A549 (cell line): Measurements from ENCODE around the gene MACROD1. TPM values are rescaled to one million over a fixed set of nuclear protein-coding genes. Genes with fewer than 3 reads are reported as not detected.
A peak's percentile ranks its signal among the peaks of the same experiment; 100 is the strongest.

Experiments used
- ATAC-seq, 2 experiments: fragments of 200-7000 bp in 1 of 2; fragments of >200 bp in 1 of 2; cut with Nextera tagmentation in 1 of 2; cut with Tn5 transposase in 1 of 2; 3 replicates each; pipeline versions ENCODE4 v1.8.0 to v1.9.1; 2018 to 2020; ENCODE audit warnings: mild to moderate bottlenecking in 1 of 2, moderate library complexity in 1 of 2
- CTCF ChIA-PET: fragments of 300-600 bp; sonication (Branson Sonifier 250); formaldehyde crosslinking; extraction: SDS; loops from one replicate; lab custom pipeline; 2021; ENCODE audit warnings: antibody characterized with exemption, inconsistent platforms; lab: Yijun Ruan, JAX
- POLR2A ChIA-PET: fragments of 350-600 bp; formaldehyde crosslinking; extraction: SDS; loops from one replicate; lab custom pipeline; 2021; ENCODE audit warnings: antibody characterized with exemption, inconsistent platforms; lab: Yijun Ruan, JAX
- DNase-seq, 2 experiments: peaks; one replicate each; pipeline versions ENCODE4 v3.0.0 to v3.0.0-alpha.2; 2011 to 2016; ENCODE audit warnings: low read depth in 1 of 2, low spot score in 1 of 2
- FAIRE-seq: peaks from 2 replicates; lab custom pipeline; 2011; peaks lifted over from hg19 to GRCh38; lab: Jason Lieb, UNC
- H3K27ac ChIP-seq, 2 experiments: fragments of >200 bp; sonication (Bioruptor Twin); formaldehyde crosslinking; 3 replicates each; pipeline ENCODE4 v1.5.1; 2016 to 2017
- H3K4me1 ChIP-seq: fragments of >200 bp; sonication (Bioruptor Twin); formaldehyde crosslinking; 3 replicates; pipeline ENCODE4 v1.6.1; 2016
- H3K4me2 ChIP-seq: fragments of >200 bp; sonication (Bioruptor Twin); formaldehyde crosslinking; 3 replicates; pipeline ENCODE4 v1.6.1; 2016
- H3K4me3 ChIP-seq: fragments of >200 bp; sonication (Bioruptor Twin); formaldehyde crosslinking; 3 replicates; pipeline ENCODE4 v1.5.1; 2016
- H3K9me3 ChIP-seq: fragments of >200 bp; sonication (Bioruptor Twin); formaldehyde crosslinking; 3 replicates; pipeline ENCODE4 v1.6.1; 2016
- BHLHE40 ChIP-seq: IDR thresholded peaks from 2 replicates; pipeline ENCODE4 v1.6.1; 2012; ENCODE audit warnings: low read depth, low read length, inconsistent platforms
- CBX8 ChIP-seq: fragments of 200-600 bp; sonication (generic); IDR thresholded peaks from 2 replicates; pipeline ENCODE4 v1.6.1; 2016
- CHD2 ChIP-seq: fragments of 150-350 bp; IDR thresholded peaks from 2 replicates; pipeline ENCODE4 v1.6.1; 2014; ENCODE audit warnings: low read length; ENCODE audit not compliant: partially characterized antibody
- CHD4 ChIP-seq: fragments of 200-600 bp; sonication (generic); IDR thresholded peaks from 2 replicates; pipeline ENCODE4 v1.6.1; 2016; ENCODE audit warnings: antibody characterized with exemption, mild to moderate bottlenecking, borderline replicate concordance
- FOSB ChIP-seq: fragments of 250-450 bp; sonication (Bioruptor Pico); IDR thresholded peaks from 2 replicates; pipeline ENCODE4 v1.5.0; 2020; ENCODE audit warnings: mild to moderate bottlenecking, moderate library complexity
- FOXS1 ChIP-seq: fragments of 250-450 bp; sonication (Bioruptor Pico); IDR thresholded peaks from 2 replicates; pipeline ENCODE4 v1.5.0; 2020; ENCODE audit warnings: mild to moderate bottlenecking, moderate library complexity
- GATA3 ChIP-seq: IDR thresholded peaks from 2 replicates; pipeline ENCODE4 v1.6.1; 2012; ENCODE audit warnings: borderline replicate concordance
- HDAC2 ChIP-seq: fragments of 200-600 bp; sonication (generic); IDR thresholded peaks from 2 replicates; pipeline ENCODE4 v1.6.1; 2016
- HOXB5 ChIP-seq: fragments of 250-450 bp; sonication (Bioruptor Pico); IDR thresholded peaks from 2 replicates; pipeline ENCODE4 v1.5.0; 2020; ENCODE audit warnings: mild to moderate bottlenecking, moderate library complexity
- PHF8 ChIP-seq: fragments of 200-600 bp; sonication (generic); IDR thresholded peaks from 2 replicates; pipeline ENCODE4 v1.6.1; 2016; ENCODE audit warnings: low read depth, mild to moderate bottlenecking, antibody characterized with exemption, moderate library complexity, borderline replicate concordance
- SMC3 ChIP-seq: fragments of >200 bp; sonication (Bioruptor Twin); formaldehyde crosslinking; IDR thresholded peaks from 3 replicates; pipeline ENCODE4 v1.6.1; 2018; ENCODE audit warnings: inconsistent platforms
- TP53 ChIP-seq: fragments of 250-450 bp; sonication (Bioruptor Pico); IDR thresholded peaks from 2 replicates; pipeline ENCODE4 v1.5.0; 2021; ENCODE audit warnings: mild to moderate bottlenecking, moderate library complexity
- ZC3H11A ChIP-seq: fragments of 450-650 bp; IDR thresholded peaks from 2 replicates; pipeline ENCODE4 v1.6.1; 2014; ENCODE audit warnings: antibody characterized with exemption, mild to moderate bottlenecking
- WGBS: methylation state at CpG from one replicate; pipeline ENCODE4 v1.1.6; 2017; ENCODE audit errors: missing lambda C conversion rate; 5-methylcytosine and 5-hydroxymethylcytosine counted together
- polyA plus RNA-seq, 4 experiments: library from polyadenylated mRNA; depleted of rRNA in 3 of 4; stranded (reverse); fragments of >200 nt; fragmentation: RNase III in 1 of 4; extraction: RNeasy Plus Mini Kit Qiagen cat#74134 plus additional on column Dnase treatment in 1 of 4; gene quantifications; 2 replicates in 3 of 4; 3 replicates in 1 of 4; pipeline ENCODE4 v1.2.3, GENCODE V29; 2011 to 2017
- TF ChIP-seq, protein P1 (sequence below): fragments of >200 bp; sonication (Bioruptor Twin); formaldehyde crosslinking; IDR thresholded peaks from 3 replicates; pipeline ENCODE4 v1.5.1; 2016
- TF ChIP-seq, protein P2 (sequence below): fragments of 250-450 bp; sonication (Bioruptor Pico); IDR thresholded peaks from 2 replicates; pipeline ENCODE4 v1.5.0; 2020; ENCODE audit warnings: low read depth, mild to moderate bottlenecking, moderate library complexity
- TF ChIP-seq, protein P3 (sequence below): fragments of >200 bp; sonication (Bioruptor Twin); formaldehyde crosslinking; IDR thresholded peaks from 2 replicates; pipeline ENCODE4 v1.6.1; 2016
- TF ChIP-seq, protein P4 (sequence below): fragments of 200-600 bp; sonication (generic); IDR thresholded peaks from 2 replicates; pipeline ENCODE4 v1.6.1; 2016; ENCODE audit warnings: antibody characterized with exemption, mild to moderate bottlenecking, moderate library complexity
- TF ChIP-seq, protein P5 (sequence below): IDR thresholded peaks from 2 replicates; pipeline ENCODE4 v1.6.1; 2012; ENCODE audit warnings: low read depth, borderline replicate concordance

MACROD1 gene
- polyA plus RNA-seq, 2 of the 4 experiments (the other 2 are of a cell fraction): 15.1 to 16.6 TPM

DNA sequence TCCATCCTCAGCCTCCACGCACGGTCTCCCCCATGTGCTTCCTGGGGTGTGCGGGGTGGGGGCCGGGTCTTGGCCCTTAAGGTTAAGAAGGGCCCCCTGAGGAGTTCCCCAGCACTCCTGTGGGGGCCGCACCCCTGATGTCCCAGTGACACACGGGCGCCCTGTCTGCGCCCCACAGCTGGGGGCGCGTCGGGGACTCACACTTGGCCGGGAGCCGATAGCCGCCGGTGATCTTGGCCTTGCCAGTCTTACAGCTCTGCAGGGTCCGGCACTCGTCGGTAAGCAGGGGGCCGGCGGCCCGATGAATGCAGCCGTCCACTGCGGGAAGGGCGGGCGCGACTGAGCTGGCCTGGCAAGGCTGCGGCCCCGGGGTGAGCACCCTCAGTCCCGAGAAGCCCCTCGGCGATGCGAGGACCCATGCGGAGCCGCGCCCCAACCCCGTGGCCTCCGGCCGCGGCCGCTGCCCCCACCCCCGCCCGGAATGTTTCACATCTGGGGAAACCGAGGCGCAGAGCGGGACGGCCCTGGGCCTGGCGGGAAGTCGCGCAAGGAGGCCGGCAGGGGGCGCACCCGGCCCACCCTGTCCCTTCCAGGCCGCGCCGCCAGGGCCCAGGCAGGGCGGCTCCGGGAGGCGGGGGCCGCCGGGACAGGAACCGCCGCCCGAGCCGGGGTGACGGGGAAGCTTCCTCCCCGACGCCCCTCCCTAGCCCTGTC lies 165.7 kb downstream of the MACROD1 start:
- POLR2A ChIA-PET: no interaction called here
- Histone ChIP-seq H3K27ac (no peak overlapping the region), H3K9me3 (no peaks in the 10 kb centered on the region), H3K4me2 (no peak overlapping the region), H3K4me1 (peaks cover 16% of the 10 kb centered on the region), H3K4me3 (no peak overlapping the region)
- no peak for ATAC-seq
- no peak for FAIRE-seq
- no peak for DNase-seq
- 91% methylated on average over 29 of the region's 67 CpGs for WGBS
- CTCF ChIA-PET: interaction anchor here (0.9 to 3.9 kb wide), 16 partner anchors 9 to 162 kb away, joined by 3 to 46 read pairs (median 3); no protein-coding TSS in a partner anchor
- TF ChIP-seq, protein P1, sequence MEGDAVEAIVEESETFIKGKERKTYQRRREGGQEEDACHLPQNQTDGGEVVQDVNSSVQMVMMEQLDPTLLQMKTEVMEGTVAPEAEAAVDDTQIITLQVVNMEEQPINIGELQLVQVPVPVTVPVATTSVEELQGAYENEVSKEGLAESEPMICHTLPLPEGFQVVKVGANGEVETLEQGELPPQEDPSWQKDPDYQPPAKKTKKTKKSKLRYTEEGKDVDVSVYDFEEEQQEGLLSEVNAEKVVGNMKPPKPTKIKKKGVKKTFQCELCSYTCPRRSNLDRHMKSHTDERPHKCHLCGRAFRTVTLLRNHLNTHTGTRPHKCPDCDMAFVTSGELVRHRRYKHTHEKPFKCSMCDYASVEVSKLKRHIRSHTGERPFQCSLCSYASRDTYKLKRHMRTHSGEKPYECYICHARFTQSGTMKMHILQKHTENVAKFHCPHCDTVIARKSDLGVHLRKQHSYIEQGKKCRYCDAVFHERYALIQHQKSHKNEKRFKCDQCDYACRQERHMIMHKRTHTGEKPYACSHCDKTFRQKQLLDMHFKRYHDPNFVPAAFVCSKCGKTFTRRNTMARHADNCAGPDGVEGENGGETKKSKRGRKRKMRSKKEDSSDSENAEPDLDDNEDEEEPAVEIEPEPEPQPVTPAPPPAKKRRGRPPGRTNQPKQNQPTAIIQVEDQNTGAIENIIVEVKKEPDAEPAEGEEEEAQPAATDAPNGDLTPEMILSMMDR: peak; percentile 31; the same call in 2 of the 3 replicates
- no peak for TF ChIP-seq PHF8

DNA sequence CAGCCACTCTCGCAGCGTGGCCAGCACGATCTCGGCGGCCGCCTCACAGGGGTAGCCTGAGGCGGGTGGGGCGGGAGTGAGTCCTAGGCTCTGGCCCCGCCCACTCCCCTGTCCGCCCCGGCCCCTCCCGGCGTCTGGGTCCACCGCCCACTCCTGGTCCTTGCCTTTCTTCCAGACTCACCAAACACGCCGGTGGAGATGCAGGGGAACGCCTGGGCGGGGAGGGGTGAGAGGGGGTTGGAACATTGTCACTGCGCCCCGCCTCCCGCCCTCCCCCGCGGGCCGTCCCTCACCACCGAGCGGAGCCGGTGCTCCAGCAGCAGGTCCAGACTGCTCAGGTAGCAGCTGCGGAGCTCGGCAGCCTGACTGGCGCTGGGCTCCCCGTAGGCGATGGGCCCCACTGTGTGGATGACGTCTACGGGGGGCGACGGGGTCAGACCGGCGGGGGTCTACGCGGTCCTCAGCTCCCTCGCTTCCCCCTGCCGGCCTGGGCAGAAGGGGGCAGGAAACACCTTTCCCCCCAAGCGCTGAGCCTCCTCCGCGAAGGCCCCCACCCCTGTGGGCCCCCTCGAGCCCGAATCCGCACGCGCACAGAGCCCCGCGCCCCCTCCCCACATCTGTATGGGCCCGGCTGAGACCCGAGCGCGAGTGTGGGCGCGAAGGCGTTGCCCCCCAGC lies 166.4 kb downstream of the MACROD1 start:
- Histone ChIP-seq H3K4me2 (no peak overlapping the region), H3K27ac (no peak overlapping the region), H3K9me3 (no peaks in the 10 kb centered on the region), H3K4me3 (no peak overlapping the region), H3K4me1 (peaks cover 12% of the 10 kb centered on the region)
- TF ChIP-seq HDAC2 (no peak), CHD2 (no peak), GATA3 (no peak), ZC3H11A (no peak), CHD4 (no peak), FOXS1 (no peak), FOSB (CRISPR knock-in tag) (no peak)
- POLR2A ChIA-PET: no interaction called here
- peak; percentile 6 to 30; a peak in 5 of 6 replicates for ATAC-seq
- peak in 1 of 2 experiments; percentile 61 for DNase-seq
- CTCF ChIA-PET: interaction anchor here (0.9 to 3.9 kb wide), 6 partner anchors 11 to 151 kb away, joined by 3 to 46 read pairs (median 4); no protein-coding TSS in a partner anchor
- FAIRE-seq: no peak
- 85% methylated on average over 33 of the region's 59 CpGs for WGBS

DNA sequence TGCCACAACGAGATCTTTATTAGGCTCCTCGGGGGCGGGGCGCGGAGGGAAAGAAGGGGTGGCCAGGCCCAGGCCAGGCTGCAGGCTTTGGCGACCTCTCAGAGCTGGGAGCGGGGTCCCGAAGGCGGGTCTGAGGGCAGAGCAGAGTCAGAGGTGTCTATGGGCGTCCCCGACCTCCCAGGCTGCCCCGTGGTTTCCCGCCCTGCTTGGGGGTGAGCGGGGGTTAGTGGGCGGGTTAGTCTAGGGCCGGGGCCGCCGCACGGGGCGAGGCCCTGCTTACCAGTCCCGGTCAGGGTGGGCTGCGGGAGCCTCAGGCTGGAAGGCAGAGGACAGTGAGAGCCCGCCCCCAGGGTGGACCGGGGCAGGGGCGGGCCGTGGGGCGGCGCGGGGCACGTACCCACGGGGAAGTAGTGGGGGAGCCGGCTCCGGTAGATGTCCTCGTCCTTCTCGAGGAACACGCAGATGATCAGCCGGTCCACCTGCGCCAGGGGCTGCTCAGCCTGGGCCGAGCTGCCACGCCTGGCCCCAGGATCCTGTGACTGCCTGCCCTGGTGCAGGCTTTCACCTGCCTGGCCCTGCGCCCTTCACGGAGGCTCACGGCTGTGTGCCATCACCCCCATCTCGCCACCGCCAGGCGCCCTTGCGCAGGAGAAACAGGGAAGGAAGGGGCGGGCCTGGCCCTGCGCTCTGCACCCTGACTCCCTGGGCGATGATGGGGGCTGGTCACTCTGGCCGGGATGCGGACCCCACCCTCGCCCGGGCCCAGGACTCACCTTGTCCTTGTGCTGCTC lies 167.2 kb downstream of the MACROD1 start:
- peak in 1 of 2 experiments; percentile 37 for DNase-seq
- ChIA-PET CTCF (interaction anchor here (0.7 to 1.9 kb wide), 5 partner anchors 8 to 187 kb away, joined by 3 to 19 read pairs (median 4); partner anchors contain the start of gene STIP1), POLR2A (interaction anchor here (1.2 kb wide), 1 partner anchor 9 kb away, joined by 4 read pairs; no protein-coding TSS in a partner anchor)
- Histone ChIP-seq H3K9me3 (no peaks in the 10 kb centered on the region), H3K4me2 (no peak overlapping the region), H3K27ac (no peak overlapping the region), H3K4me1 (peaks cover 5% of the 10 kb centered on the region), H3K4me3 (no peak overlapping the region)
- WGBS: 89% methylated on average over 30 of the region's 54 CpGs
- FAIRE-seq: no peak
- ATAC-seq: peak; percentile 7 to 17; a peak in 3 of 6 replicates
- TF ChIP-seq ZC3H11A (no peak), FOXS1 (no peak), SMC3 (no peak), TP53 (CRISPR knock-in tag) (no peak), CBX8 (no peak), BHLHE40 (no peak), CHD4 (no peak), HDAC2 (no peak), HOXB5 (no peak), FOSB (CRISPR knock-in tag) (no peak)
- TF ChIP-seq, protein P2, sequence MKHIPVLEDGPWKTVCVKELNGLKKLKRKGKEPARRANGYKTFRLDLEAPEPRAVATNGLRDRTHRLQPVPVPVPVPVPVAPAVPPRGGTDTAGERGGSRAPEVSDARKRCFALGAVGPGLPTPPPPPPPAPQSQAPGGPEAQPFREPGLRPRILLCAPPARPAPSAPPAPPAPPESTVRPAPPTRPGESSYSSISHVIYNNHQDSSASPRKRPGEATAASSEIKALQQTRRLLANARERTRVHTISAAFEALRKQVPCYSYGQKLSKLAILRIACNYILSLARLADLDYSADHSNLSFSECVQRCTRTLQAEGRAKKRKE (CRISPR knock-in tag): no peak
- TF ChIP-seq, protein P3, sequence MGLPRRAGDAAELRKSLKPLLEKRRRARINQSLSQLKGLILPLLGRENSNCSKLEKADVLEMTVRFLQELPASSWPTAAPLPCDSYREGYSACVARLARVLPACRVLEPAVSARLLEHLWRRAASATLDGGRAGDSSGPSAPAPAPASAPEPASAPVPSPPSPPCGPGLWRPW: no peak
- TF ChIP-seq, protein P4, sequence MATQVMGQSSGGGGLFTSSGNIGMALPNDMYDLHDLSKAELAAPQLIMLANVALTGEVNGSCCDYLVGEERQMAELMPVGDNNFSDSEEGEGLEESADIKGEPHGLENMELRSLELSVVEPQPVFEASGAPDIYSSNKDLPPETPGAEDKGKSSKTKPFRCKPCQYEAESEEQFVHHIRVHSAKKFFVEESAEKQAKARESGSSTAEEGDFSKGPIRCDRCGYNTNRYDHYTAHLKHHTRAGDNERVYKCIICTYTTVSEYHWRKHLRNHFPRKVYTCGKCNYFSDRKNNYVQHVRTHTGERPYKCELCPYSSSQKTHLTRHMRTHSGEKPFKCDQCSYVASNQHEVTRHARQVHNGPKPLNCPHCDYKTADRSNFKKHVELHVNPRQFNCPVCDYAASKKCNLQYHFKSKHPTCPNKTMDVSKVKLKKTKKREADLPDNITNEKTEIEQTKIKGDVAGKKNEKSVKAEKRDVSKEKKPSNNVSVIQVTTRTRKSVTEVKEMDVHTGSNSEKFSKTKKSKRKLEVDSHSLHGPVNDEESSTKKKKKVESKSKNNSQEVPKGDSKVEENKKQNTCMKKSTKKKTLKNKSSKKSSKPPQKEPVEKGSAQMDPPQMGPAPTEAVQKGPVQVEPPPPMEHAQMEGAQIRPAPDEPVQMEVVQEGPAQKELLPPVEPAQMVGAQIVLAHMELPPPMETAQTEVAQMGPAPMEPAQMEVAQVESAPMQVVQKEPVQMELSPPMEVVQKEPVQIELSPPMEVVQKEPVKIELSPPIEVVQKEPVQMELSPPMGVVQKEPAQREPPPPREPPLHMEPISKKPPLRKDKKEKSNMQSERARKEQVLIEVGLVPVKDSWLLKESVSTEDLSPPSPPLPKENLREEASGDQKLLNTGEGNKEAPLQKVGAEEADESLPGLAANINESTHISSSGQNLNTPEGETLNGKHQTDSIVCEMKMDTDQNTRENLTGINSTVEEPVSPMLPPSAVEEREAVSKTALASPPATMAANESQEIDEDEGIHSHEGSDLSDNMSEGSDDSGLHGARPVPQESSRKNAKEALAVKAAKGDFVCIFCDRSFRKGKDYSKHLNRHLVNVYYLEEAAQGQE: no peak
- TF ChIP-seq, protein P1: no peak
- TF ChIP-seq, protein P5, sequence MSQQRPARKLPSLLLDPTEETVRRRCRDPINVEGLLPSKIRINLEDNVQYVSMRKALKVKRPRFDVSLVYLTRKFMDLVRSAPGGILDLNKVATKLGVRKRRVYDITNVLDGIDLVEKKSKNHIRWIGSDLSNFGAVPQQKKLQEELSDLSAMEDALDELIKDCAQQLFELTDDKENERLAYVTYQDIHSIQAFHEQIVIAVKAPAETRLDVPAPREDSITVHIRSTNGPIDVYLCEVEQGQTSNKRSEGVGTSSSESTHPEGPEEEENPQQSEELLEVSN: no peak
